IMR-90 (cell line): ENCODE data around the gene ARHGAP21. TPM values are rescaled to one million over a fixed set of nuclear protein-coding genes. Genes with fewer than 3 reads are reported as not detected.

Experiments used
- ATAC-seq: fragments of 200-7000 bp; cut with Tn5 transposase; 2 replicates; pipeline ENCODE4 v1.9.1; 2020; ENCODE audit warnings: low read depth, mild to moderate bottlenecking, moderate library complexity
- BruUV-seq: library from RNA; stranded (reverse); fragments of 400-500 nt; replicated peaks from 2 replicates; lab custom pipeline; 2021; lab: Mats Ljungman, UMichigan
- CTCF ChIA-PET: fragments of 300-600 bp; formaldehyde crosslinking; extraction: SDS; loops from one replicate; lab custom pipeline; 2021; ENCODE audit warnings: antibody characterized with exemption; lab: Yijun Ruan, JAX
- POLR2A ChIA-PET: fragments of 300-600 bp; sonication (Branson Sonifier 250); formaldehyde crosslinking; loops from one replicate; lab custom pipeline; 2022; ENCODE audit warnings: antibody characterized with exemption; ENCODE audit not compliant: unreplicated experiment; lab: Charles Lee
- DNase-seq: peaks from one replicate; pipeline ENCODE4 v3.0.0; 2013
- H2AFZ ChIP-seq: replicated peaks from 2 replicates; pipeline ENCODE3; 2013; ENCODE audit warnings: low read length, mild to moderate bottlenecking; ENCODE audit not compliant: poor library complexity
- H2AK5ac ChIP-seq: 2 replicates; pipeline ENCODE4 v1.6.1; 2013; ENCODE audit warnings: low read depth, low read length, inconsistent platforms
- H2AK9ac ChIP-seq: replicated peaks from 2 replicates; pipeline ENCODE3; 2013; ENCODE audit warnings: mild to moderate bottlenecking, low read depth, low read length, moderate library complexity; ENCODE audit not compliant: poor library complexity
- H2BK120ac ChIP-seq: 2 replicates; pipeline ENCODE4 v1.6.1; 2013; ENCODE audit warnings: low read depth, low read length, inconsistent platforms
- H2BK15ac ChIP-seq: 3 replicates; pipeline ENCODE4 v1.6.1; 2013; ENCODE audit warnings: low read depth, low read length, inconsistent platforms
- H2BK20ac ChIP-seq: 2 replicates; pipeline ENCODE4 v1.6.1; 2013; ENCODE audit warnings: low read depth, mild to moderate bottlenecking, inconsistent platforms, low read length, moderate library complexity
- H2BK5ac ChIP-seq: 2 replicates; pipeline ENCODE4 v1.6.1; 2013; ENCODE audit warnings: mild to moderate bottlenecking, low read depth, low read length, inconsistent platforms; ENCODE audit not compliant: poor library complexity, severe bottlenecking
- H3K14ac ChIP-seq: replicated peaks from 2 replicates; pipeline ENCODE4 v1.6.1; 2013; ENCODE audit warnings: low read depth, low read length, inconsistent platforms
- H3K18ac ChIP-seq: 2 replicates; pipeline ENCODE4 v1.6.1; 2013; ENCODE audit warnings: low read depth, low read length, control low read depth
- H3K23ac ChIP-seq: 2 replicates; pipeline ENCODE4 v1.6.1; 2013; ENCODE audit warnings: low read depth, low read length, inconsistent platforms
- H3K27ac ChIP-seq: 2 replicates; pipeline ENCODE4 v1.5.1; 2013; ENCODE audit warnings: mild to moderate bottlenecking, control low read depth, low read length; ENCODE audit not compliant: insufficient read depth
- H3K27me3 ChIP-seq: 2 replicates; pipeline ENCODE4 v1.6.1; 2013; ENCODE audit warnings: low read length; ENCODE audit not compliant: control insufficient read depth, insufficient read depth
- H3K36me3 ChIP-seq: 2 replicates; pipeline ENCODE4 v1.6.1; 2013; ENCODE audit warnings: low read length, mixed read lengths; ENCODE audit not compliant: control insufficient read depth, insufficient read depth
- H3K4ac ChIP-seq: 2 replicates; pipeline ENCODE4 v1.6.1; 2013; ENCODE audit warnings: low read depth, low read length, inconsistent platforms
- H3K4me1 ChIP-seq: 2 replicates; pipeline ENCODE4 v1.6.1; 2013; ENCODE audit warnings: low read length, mixed read lengths; ENCODE audit not compliant: control insufficient read depth, insufficient read depth
- H3K4me2 ChIP-seq: 2 replicates; pipeline ENCODE4 v1.6.1; 2013; ENCODE audit warnings: low read depth, mild to moderate bottlenecking, control low read depth, low read length, moderate library complexity
- H3K4me3 ChIP-seq: 2 replicates; pipeline ENCODE4 v1.5.1; 2013; ENCODE audit warnings: low read depth, mild to moderate bottlenecking, control low read depth, low read length, moderate library complexity; ENCODE audit not compliant: insufficient read depth
- H3K56ac ChIP-seq: 2 replicates; pipeline ENCODE4 v1.6.1; 2013; ENCODE audit warnings: low read length, inconsistent platforms; ENCODE audit not compliant: insufficient read depth; ENCODE audit errors: extremely low read depth
- H3K79me1 ChIP-seq, 2 experiments: 2 replicates each; pipeline ENCODE4 v1.6.1; 2013; ENCODE audit warnings: low read length in 2 of 2, inconsistent platforms in 1 of 2, low read depth in 1 of 2
- H3K9ac ChIP-seq: 2 replicates; pipeline ENCODE4 v1.6.1; 2013; ENCODE audit warnings: low read depth, low read length, control low read depth
- H3K9me1 ChIP-seq: 2 replicates; pipeline ENCODE4 v1.6.1; 2013; ENCODE audit warnings: low read length, inconsistent platforms; ENCODE audit not compliant: insufficient read depth
- H3K9me3 ChIP-seq: 2 replicates; pipeline ENCODE4 v1.6.1; 2013; ENCODE audit warnings: low read length; ENCODE audit not compliant: control insufficient read depth, insufficient read depth
- H4K20me1 ChIP-seq: 2 replicates; pipeline ENCODE4 v1.6.1; 2013; ENCODE audit warnings: low read length, inconsistent platforms; ENCODE audit not compliant: insufficient read depth
- H4K5ac ChIP-seq: 2 replicates; pipeline ENCODE4 v1.6.1; 2013; ENCODE audit warnings: mild to moderate bottlenecking, low read depth, low read length, control low read depth
- H4K8ac ChIP-seq, 2 experiments: 2 replicates each; pipeline ENCODE4 v1.6.1; 2013; ENCODE audit warnings: low read depth in 2 of 2, low read length in 2 of 2, control low read depth in 1 of 2, inconsistent platforms in 1 of 2
- H4K91ac ChIP-seq: 2 replicates; pipeline ENCODE4 v1.6.1; 2013; ENCODE audit warnings: low read depth, low read length, inconsistent platforms; ENCODE audit not compliant: insufficient read depth
- CEBPB ChIP-seq: IDR thresholded peaks from 2 replicates; pipeline ENCODE4 v1.6.1; 2012; ENCODE audit warnings: low read depth, low read length, improper control_type of control experiment
- CHD1 ChIP-seq: IDR thresholded peaks from 2 replicates; pipeline ENCODE4 v1.6.1; 2012; ENCODE audit warnings: low read depth, low read length, improper control_type of control experiment
- FOS ChIP-seq: fragments of 150-350 bp; IDR thresholded peaks from 2 replicates; pipeline ENCODE4 v1.6.1; 2016; ENCODE audit warnings: low read depth, low read length
- MAFK ChIP-seq: IDR thresholded peaks from 2 replicates; pipeline ENCODE4 v1.6.1; 2012; ENCODE audit warnings: low read depth, low read length, improper control_type of control experiment
- MAZ ChIP-seq: IDR thresholded peaks from 2 replicates; pipeline ENCODE4 v1.6.1; 2012; ENCODE audit warnings: low read depth, mild to moderate bottlenecking, low read length, improper control_type of control experiment, moderate library complexity, borderline replicate concordance
- MXI1 ChIP-seq: IDR thresholded peaks from 2 replicates; pipeline ENCODE4 v1.6.1; 2012; ENCODE audit warnings: low read depth, mild to moderate bottlenecking, low read length, moderate library complexity, borderline replicate concordance
- NFE2L2 ChIP-seq: fragments of 150-350 bp; IDR thresholded peaks from 2 replicates; pipeline ENCODE4 v1.6.1; 2016; ENCODE audit warnings: low read depth, mild to moderate bottlenecking, low read length
- POLR2A ChIP-seq: IDR thresholded peaks from 2 replicates; pipeline ENCODE4 v1.6.1; 2012; ENCODE audit warnings: mild to moderate bottlenecking, low read depth, low read length
- RFX5 ChIP-seq: IDR thresholded peaks from 2 replicates; pipeline ENCODE4 v1.8.0; 2012; ENCODE audit warnings: low read depth, mild to moderate bottlenecking, low read length, moderate library complexity
- SMC3 ChIP-seq: fragments of 150-350 bp; IDR thresholded peaks from 2 replicates; pipeline ENCODE4 v1.6.1; 2016; ENCODE audit warnings: low read depth, mild to moderate bottlenecking, antibody characterized with exemption, low read length, moderate library complexity
- WGBS, 2 experiments: methylation state at CpG; one replicate each; pipeline versions ENCODE4 v1.1.5 to v1.1.7; 2013; ENCODE audit warnings: missing lambda C conversion rate in 2 of 2; ENCODE audit not compliant: insufficient read length in 1 of 2; ENCODE audit errors: extremely low coverage in 2 of 2; 5-methylcytosine and 5-hydroxymethylcytosine counted together
- dilution Hi-C: fragments of 300-500 bp; cut with HindIII; formaldehyde crosslinking; loops from one replicate; pipeline ENCODE4 v1.14.3; 2018; ENCODE audit warnings: low sequenced_read_pairs; ENCODE audit not compliant: unreplicated experiment
- in situ Hi-C: fragments of 300-500 bp; cut with MboI; formaldehyde crosslinking; loops from 3 replicates; pipeline ENCODE4 v1.14.3; 2019; ENCODE audit warnings: low sequenced_read_pairs, inconsistent platforms, mixed read lengths
- intact Hi-C: fragments of 100-400 bp; cut with micrococcal nuclease; formaldehyde crosslinking; loops from 2 replicates; pipeline ENCODE4 v1.10.0; 2022
- polyA plus RNA-seq, 3 experiments: library from polyadenylated mRNA; depleted of rRNA; stranded (reverse); fragments of >200 nt; gene quantifications; 2 replicates each; pipeline ENCODE4 v1.2.3, GENCODE V29; 2012; ENCODE audit warnings: low replicate concordance in 1 of 3
- total RNA-seq: library from RNA; depleted of rRNA; stranded (reverse); fragments of >200 nt; gene quantifications from 2 replicates; pipeline ENCODE4 v1.2.3, GENCODE V29; 2012
- TF ChIP-seq, protein P1 (sequence below): fragments of 150-350 bp; IDR thresholded peaks from 2 replicates; pipeline ENCODE4 v1.6.1; 2016; ENCODE audit warnings: low read depth, mild to moderate bottlenecking, low read length, moderate library complexity, borderline replicate concordance
- TF ChIP-seq, protein P2 (sequence below): conservative IDR thresholded peaks from 2 replicates; pipeline ENCODE4 v1.5.1; 2012; ENCODE audit warnings: mild to moderate bottlenecking, low read depth, low read length, improper control_type of control experiment
- TF ChIP-seq, protein P3 (sequence below): fragments of 150-350 bp; IDR thresholded peaks from 2 replicates; pipeline ENCODE4 v1.6.1; 2017; ENCODE audit warnings: mild to moderate bottlenecking, antibody characterized with exemption, low read length, low read depth

The ARHGAP21 gene
- total and polyA plus RNA-seq, 2 of the 4 experiments (the other 2 are of a cell fraction), result 43.3 to 94.3 TPM

DNA sequence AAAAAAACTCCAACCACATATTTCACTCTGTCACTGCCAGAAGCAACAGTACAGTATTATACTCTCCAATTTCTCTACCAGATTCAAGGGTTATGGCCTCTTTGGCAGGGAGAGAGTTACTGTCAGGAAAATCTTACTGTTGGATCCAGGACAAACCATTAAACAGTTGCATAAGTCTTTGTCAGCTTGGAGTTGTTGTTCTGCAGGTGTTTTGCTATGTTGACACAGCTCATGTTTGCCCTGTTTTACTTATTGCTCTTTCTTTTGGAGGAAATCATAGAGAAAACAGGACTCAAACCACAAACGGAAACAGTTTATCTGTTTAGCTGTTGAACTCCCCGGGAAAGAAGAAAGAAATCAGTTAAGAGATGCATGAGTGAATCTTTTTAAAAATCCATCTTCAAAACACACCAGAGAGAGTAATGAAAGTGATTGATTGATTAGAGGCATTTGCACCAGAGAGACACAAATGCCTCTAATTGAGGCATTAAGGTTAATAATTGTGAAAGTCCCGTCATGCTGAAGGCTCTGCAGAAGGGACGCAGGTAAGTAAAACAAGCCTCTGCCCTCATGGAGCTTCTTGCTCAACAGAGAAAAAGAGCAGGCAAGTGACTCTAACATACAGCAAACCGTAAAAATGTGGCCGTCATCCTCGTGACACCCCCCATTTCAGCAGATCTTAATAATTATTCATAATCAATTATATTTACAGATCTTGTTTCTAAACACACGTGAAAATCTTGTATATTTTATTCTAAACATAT lies 38.7 kb upstream of the ARHGAP21 start (continued):
- no peak for TF ChIP-seq CHD1

DNA sequence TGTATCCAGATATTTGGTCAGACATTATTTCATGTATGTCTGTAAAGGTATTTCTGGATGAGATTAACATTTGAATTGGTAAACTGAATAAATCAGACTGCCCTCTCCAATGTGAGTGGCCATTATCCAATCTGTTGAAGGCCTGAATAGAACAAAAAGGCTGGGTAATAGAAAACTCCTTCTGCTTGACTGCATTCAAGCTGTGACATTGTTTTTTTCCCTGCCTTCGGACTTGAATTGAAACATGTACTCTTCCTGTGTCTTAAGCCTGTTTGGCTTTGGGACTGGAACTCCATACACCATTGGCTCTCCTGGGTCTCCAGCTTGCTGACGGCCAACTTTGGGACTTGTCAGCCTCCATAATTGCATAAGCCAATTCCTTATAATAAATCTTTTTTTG lies 36.0 kb upstream of the ARHGAP21 start:
- in situ Hi-C loops, result no loop called here
- TF ChIP-seq MAZ, result no peak
- no peak for TF ChIP-seq MXI1
- TF ChIP-seq RFX5, result no peak
- no peak for TF ChIP-seq MAFK
- no peak for TF ChIP-seq SMC3
- no peak for TF ChIP-seq FOS
- TF ChIP-seq, protein P1, sequence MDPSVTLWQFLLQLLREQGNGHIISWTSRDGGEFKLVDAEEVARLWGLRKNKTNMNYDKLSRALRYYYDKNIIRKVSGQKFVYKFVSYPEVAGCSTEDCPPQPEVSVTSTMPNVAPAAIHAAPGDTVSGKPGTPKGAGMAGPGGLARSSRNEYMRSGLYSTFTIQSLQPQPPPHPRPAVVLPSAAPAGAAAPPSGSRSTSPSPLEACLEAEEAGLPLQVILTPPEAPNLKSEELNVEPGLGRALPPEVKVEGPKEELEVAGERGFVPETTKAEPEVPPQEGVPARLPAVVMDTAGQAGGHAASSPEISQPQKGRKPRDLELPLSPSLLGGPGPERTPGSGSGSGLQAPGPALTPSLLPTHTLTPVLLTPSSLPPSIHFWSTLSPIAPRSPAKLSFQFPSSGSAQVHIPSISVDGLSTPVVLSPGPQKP, result no peak
- TF ChIP-seq POLR2A, result no peak
- TF ChIP-seq, protein P2, sequence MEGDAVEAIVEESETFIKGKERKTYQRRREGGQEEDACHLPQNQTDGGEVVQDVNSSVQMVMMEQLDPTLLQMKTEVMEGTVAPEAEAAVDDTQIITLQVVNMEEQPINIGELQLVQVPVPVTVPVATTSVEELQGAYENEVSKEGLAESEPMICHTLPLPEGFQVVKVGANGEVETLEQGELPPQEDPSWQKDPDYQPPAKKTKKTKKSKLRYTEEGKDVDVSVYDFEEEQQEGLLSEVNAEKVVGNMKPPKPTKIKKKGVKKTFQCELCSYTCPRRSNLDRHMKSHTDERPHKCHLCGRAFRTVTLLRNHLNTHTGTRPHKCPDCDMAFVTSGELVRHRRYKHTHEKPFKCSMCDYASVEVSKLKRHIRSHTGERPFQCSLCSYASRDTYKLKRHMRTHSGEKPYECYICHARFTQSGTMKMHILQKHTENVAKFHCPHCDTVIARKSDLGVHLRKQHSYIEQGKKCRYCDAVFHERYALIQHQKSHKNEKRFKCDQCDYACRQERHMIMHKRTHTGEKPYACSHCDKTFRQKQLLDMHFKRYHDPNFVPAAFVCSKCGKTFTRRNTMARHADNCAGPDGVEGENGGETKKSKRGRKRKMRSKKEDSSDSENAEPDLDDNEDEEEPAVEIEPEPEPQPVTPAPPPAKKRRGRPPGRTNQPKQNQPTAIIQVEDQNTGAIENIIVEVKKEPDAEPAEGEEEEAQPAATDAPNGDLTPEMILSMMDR, result no peak
- TF ChIP-seq, protein P3, sequence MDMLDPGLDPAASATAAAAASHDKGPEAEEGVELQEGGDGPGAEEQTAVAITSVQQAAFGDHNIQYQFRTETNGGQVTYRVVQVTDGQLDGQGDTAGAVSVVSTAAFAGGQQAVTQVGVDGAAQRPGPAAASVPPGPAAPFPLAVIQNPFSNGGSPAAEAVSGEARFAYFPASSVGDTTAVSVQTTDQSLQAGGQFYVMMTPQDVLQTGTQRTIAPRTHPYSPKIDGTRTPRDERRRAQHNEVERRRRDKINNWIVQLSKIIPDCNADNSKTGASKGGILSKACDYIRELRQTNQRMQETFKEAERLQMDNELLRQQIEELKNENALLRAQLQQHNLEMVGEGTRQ, result no peak
- TF ChIP-seq NFE2L2, result no peak
- no peak for TF ChIP-seq CEBPB

More for the DNA sequence above, 36.0 kb upstream of the ARHGAP21 start:
- no peak overlapping the region for H2BK5ac ChIP-seq
- no peak overlapping the region for H3K27ac ChIP-seq
- peaks cover 11% of the 10 kb centered on the region for H3K4me1 ChIP-seq
- WGBS, 2 experiments, result 83% methylated on average over 1 of the region's 2 CpGs; no CpG with 5 or more reads in 1 of the 2 experiments
- no peak overlapping the region for H3K4me2 ChIP-seq
- no peak overlapping the region; the same call in 2 of the 3 replicates for H2BK15ac ChIP-seq
- no peak overlapping the region for H4K5ac ChIP-seq
- no peaks in the 10 kb centered on the region for H3K9me1 ChIP-seq
- no peak overlapping the region for H3K4ac ChIP-seq
- no TSS peak for BruUV-seq
- H3K36me3 ChIP-seq, result no peaks in the 10 kb centered on the region
- no peak overlapping the region for H4K8ac ChIP-seq
- no peak overlapping the region for H3K18ac ChIP-seq
- H3K9me3 ChIP-seq, result no peaks in the 10 kb centered on the region
- no peak overlapping the region for H3K14ac ChIP-seq
- POLR2A ChIA-PET, result interaction anchor here (0.7 kb wide), 1 partner anchor 34 kb away, joined by 3 read pairs; no protein-coding TSS in a partner anchor
- no peak for ATAC-seq
- H4K20me1 ChIP-seq, result no peaks in the 10 kb centered on the region
- H2AK9ac ChIP-seq, result no peak overlapping the region
- H2BK20ac ChIP-seq, result no peak overlapping the region
- H4K91ac ChIP-seq, result no peak overlapping the region
- no peak overlapping the region for H3K23ac ChIP-seq
- no peak overlapping the region for H3K4me3 ChIP-seq
- no peaks in the 10 kb centered on the region for H3K79me1 ChIP-seq
- CTCF ChIA-PET, result no interaction called here
- dilution Hi-C loops (no loop called here), intact Hi-C loops (no loop called here)
- no peak overlapping the region for H2AK5ac ChIP-seq
- H2AFZ ChIP-seq, result no peak overlapping the region
- H3K9ac ChIP-seq, result no peak overlapping the region
- H3K56ac ChIP-seq, result no peak overlapping the region
- DNase-seq, result no peak
- no peaks in the 10 kb centered on the region for H3K27me3 ChIP-seq
- H2BK120ac ChIP-seq, result no peak overlapping the region
